ENCODE data around the gene GALNT2. TPM values are rescaled to one million over a fixed set of nuclear protein-coding genes. Genes with fewer than 3 reads are reported as not detected.

Gene GALNT2
- total RNA-seq, 1 donor from 2014 or later: 28.3 TPM

- Histone ChIP-seq H3K4me3 (no peak overlapping the region), H3K27me3 (ENCODE audit: low read depth) (no peaks in the 10 kb centered on the region), H3K9me3 (replicated peaks) (peaks cover 25% of the 10 kb centered on the region), H3K27ac (replicated peaks) (no peak overlapping the region), H3K4me1 (no peaks in the 10 kb centered on the region), H3K36me3 (no peaks in the 10 kb centered on the region)
- intact Hi-C loops (cut with micrococcal nuclease): no loop called here
- TF ChIP-seq CTCF (IDR thresholded peaks at IDR 0.05; ENCODE audit: borderline replicate concordance): no peak
- no peak for DNase-seq
Measured at GRCh38 chr1:230057681-230058565, 9.1 kb upstream of the GALNT2 start.

GRCh38 chr1:230058626-230059025 is 8.4 kb upstream of the GALNT2 start:
- no peak for DNase-seq
- no peaks in the 10 kb centered on the region for H3K27me3 ChIP-seq (ENCODE audit: low read depth)
- no peak overlapping the region for H3K4me3 ChIP-seq
- no peaks in the 10 kb centered on the region for H3K4me1 ChIP-seq
- H3K9me3 ChIP-seq (replicated peaks): peaks cover 28% of the 10 kb centered on the region
- no peak overlapping the region for H3K27ac ChIP-seq (replicated peaks)
- intact Hi-C loops (cut with micrococcal nuclease): no loop called here
- TF ChIP-seq CTCF (IDR thresholded peaks at IDR 0.05; ENCODE audit: borderline replicate concordance): no peak
- no peaks in the 10 kb centered on the region for H3K36me3 ChIP-seq

GRCh38 chr1:230061801-230062200 is 5.2 kb upstream of the GALNT2 start:
- H3K27ac ChIP-seq (replicated peaks): no peak overlapping the region
- peaks cover 28% of the 10 kb centered on the region for H3K9me3 ChIP-seq (replicated peaks)
- no peaks in the 10 kb centered on the region for H3K36me3 ChIP-seq
- intact Hi-C loops (cut with micrococcal nuclease): no loop called here
- no peak for TF ChIP-seq CTCF (IDR thresholded peaks at IDR 0.05; ENCODE audit: borderline replicate concordance)
- no peak overlapping the region for H3K4me3 ChIP-seq
- H3K4me1 ChIP-seq: peaks cover 10% of the 10 kb centered on the region
- no peak for DNase-seq
- H3K27me3 ChIP-seq (ENCODE audit: low read depth): no peaks in the 10 kb centered on the region

GRCh38 chr1:230062521-230062920 is 4.5 kb upstream of the GALNT2 start:
- no peaks in the 10 kb centered on the region for H3K27me3 ChIP-seq (ENCODE audit: low read depth)
- no peaks in the 10 kb centered on the region for H3K36me3 ChIP-seq
- DNase-seq: no peak
- H3K27ac ChIP-seq (replicated peaks): no peak overlapping the region
- TF ChIP-seq CTCF (IDR thresholded peaks at IDR 0.05; ENCODE audit: borderline replicate concordance): no peak
- intact Hi-C loops (cut with micrococcal nuclease): no loop called here
- peaks cover 13% of the 10 kb centered on the region for H3K4me1 ChIP-seq
- H3K4me3 ChIP-seq: no peak overlapping the region
- H3K9me3 ChIP-seq (replicated peaks): peaks cover 28% of the 10 kb centered on the region

GRCh38 chr1:230064283-230064682 is 2.8 kb upstream of the GALNT2 start:
- H3K9me3 ChIP-seq (replicated peaks): peaks cover 28% of the 10 kb centered on the region
- intact Hi-C loops (cut with micrococcal nuclease): no loop called here

More at GRCh38 chr1:230064283-230064682, 2.8 kb upstream of the GALNT2 start:
- Histone ChIP-seq H3K27me3 (ENCODE audit: low read depth) (no peaks in the 10 kb centered on the region), H3K4me1 (peaks cover 31% of the 10 kb centered on the region), H3K36me3 (no peaks in the 10 kb centered on the region), H3K4me3 (no peak overlapping the region), H3K27ac (replicated peaks) (no peak overlapping the region)
- DNase-seq: no peak
- TF ChIP-seq CTCF (IDR thresholded peaks at IDR 0.05; ENCODE audit: borderline replicate concordance): no peak

All from left ventricle myocardium inferior (tissue), 1 donor.